T-helper 2 cell treated with Interferon-gamma antibody and Interleukin-4, amounts not matched to agents 5 μg/mL and 100 μg/mL, for 36 hours (primary cell): ENCODE data around the gene KIF1B.
"Not testable (repeated sequence)": the region's sequence is repeated elsewhere in the genome, so short reads cannot be mapped to it uniquely, and the experiment has no call there.

Experiments used
- DNase-seq: peaks from one replicate; pipeline ENCODE4 v3.0.0; 2021; ENCODE audit warnings: low spot score
- H3K27ac Mint-ChIP-seq: one replicate; pipeline ENCODE4 v1.8.0; 2021; ENCODE audit warnings: mild to moderate bottlenecking, mixed read lengths
- H3K27me3 Mint-ChIP-seq: one replicate; pipeline ENCODE4 v1.8.0; 2021; ENCODE audit warnings: low read depth, mixed read lengths
- H3K36me3 Mint-ChIP-seq: one replicate; pipeline ENCODE4 v1.8.0; 2021; ENCODE audit warnings: low read depth, mixed read lengths
- H3K4me1 Mint-ChIP-seq: one replicate; pipeline ENCODE4 v1.8.0; 2021; ENCODE audit warnings: low read depth, mixed read lengths
- H3K4me3 Mint-ChIP-seq: one replicate; pipeline ENCODE4 v1.8.0; 2022; ENCODE audit warnings: mild to moderate bottlenecking, moderate library complexity, mixed read lengths
- H3K9me3 Mint-ChIP-seq: one replicate; pipeline ENCODE4 v1.8.0; 2021; ENCODE audit warnings: mixed read lengths

KIF1B gene

DNA sequence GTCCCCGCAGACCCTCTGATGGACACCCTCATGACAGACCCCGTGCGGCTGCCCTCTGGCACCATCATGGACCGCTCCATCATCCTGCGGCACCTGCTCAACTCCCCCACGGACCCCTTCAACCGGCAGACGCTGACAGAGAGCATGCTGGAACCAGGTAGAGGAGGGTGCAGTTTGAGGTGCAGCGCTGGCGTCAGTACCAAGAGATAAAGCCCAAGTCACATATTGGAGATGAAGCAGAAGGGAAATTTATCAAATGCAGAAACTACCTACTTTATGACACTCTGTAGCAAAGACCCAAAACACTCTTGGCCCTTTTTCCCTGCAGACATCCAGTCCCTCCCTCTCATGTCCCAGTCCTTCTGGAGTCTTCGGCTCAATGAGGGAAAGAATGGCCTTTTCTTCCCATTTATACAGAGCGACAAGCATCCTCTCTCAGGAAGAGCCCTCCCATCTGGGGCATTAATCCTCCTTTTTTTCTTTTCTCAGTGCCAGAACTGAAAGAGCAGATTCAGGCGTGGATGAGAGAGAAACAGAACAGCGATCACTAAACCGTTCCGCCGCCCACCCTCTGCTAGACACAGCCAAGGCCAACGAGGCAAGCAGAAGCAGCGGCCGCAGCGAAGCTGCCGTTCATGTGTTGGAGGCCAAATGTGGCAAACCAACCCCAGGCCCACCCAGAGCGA lies 30.8 kb upstream of the KIF1B start:
- H3K4me1 Mint-ChIP-seq = peaks cover 10% of the 10 kb centered on the region
- no peak overlapping the region for H3K27ac Mint-ChIP-seq
- H3K4me3 Mint-ChIP-seq = no peak overlapping the region
- peaks cover 6% of the 10 kb centered on the region for H3K9me3 Mint-ChIP-seq
- DNase-seq = no peak
- H3K36me3 Mint-ChIP-seq = peaks cover 42% of the 10 kb centered on the region
- no peaks in the 10 kb centered on the region for H3K27me3 Mint-ChIP-seq

DNA sequence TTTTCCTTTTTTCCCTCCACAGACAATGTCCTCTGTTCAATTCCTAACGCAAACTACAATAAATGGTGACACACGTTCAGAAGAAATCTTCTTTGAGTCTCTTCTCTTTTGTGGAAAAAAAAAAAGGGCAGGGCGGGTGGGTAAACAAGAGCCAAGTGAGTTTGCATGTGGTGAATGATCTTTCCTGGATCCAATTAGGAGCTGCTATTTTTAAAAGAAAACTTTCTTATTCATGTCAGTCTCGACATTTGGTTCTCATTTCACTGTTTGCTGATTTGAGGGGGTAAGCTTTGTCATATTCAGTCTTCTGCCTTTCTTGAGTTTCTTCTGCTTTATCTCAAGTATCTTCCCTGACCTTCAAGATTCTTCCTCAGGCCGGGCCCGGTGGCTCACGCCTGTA lies 29.2 kb upstream of the KIF1B start:
- no peak overlapping the region for H3K27ac Mint-ChIP-seq
- H3K36me3 Mint-ChIP-seq = peaks cover 30% of the 10 kb centered on the region
- no peak for DNase-seq
- H3K4me1 Mint-ChIP-seq = peaks cover 9% of the 10 kb centered on the region
- no peaks in the 10 kb centered on the region for H3K9me3 Mint-ChIP-seq
- no peak overlapping the region for H3K4me3 Mint-ChIP-seq
- no peaks in the 10 kb centered on the region for H3K27me3 Mint-ChIP-seq

DNA sequence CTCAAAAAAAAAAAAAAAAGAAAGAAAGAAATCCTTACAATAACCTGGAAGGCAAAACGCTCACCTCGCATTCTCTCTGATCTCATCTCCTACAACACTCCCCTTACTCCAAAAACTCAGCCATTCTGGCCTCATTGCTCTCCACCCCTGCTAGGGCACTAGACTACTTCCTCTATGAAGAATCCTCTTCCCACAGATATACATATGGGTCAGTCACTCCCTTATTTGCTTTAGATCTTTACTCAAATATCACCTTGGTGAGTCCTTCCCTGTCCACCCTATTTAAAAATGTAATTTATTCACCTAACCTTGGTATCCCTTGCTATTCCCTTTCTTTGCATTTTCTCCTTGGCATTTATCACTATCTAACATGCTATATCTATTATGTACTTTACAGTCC lies 24.6 kb upstream of the KIF1B start:
- Mint-ChIP-seq H3K27ac (no peak overlapping the region), H3K36me3 (peaks cover 10% of the 10 kb centered on the region), H3K9me3 (peaks cover 3% of the 10 kb centered on the region), H3K4me3 (no peak overlapping the region), H3K27me3 (no peaks in the 10 kb centered on the region), H3K4me1 (peaks cover 14% of the 10 kb centered on the region)
- no peak for DNase-seq

DNA sequence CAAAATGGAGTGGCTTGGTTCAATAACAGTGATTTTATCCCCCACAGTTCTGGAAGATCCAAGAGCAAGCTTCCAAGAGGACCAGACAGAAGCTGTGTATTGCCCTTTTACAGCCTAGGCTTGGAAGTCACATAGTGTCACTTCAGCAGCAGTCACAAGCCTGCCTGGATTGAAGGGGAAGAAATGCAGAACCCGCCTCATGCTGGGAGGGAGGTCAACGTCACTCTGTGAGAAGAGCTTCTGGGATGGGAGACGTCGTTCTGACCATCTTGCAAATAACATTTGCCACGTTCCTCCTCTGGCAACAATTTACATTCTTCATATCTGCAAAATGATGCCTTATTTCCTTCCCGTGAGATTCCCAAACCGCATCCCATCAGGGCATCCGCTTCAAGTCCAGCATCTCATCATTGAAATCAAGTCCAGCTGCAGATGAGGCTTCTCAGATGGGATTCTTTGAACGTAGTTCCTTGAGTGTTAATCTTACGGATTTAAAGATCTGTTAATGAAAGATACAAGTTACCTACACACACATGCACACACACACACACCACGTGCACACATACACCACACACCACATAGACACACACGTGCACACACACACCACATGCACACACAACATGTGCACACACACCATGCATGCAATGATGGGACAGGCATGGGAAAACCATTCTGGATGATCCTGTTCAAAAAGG lies 23.9 kb upstream of the KIF1B start:
- peaks cover 3% of the 10 kb centered on the region for H3K9me3 Mint-ChIP-seq
- no peaks in the 10 kb centered on the region for H3K27me3 Mint-ChIP-seq
- no peak for DNase-seq
- H3K4me1 Mint-ChIP-seq = peaks cover 14% of the 10 kb centered on the region
- H3K27ac Mint-ChIP-seq = no peak overlapping the region
- H3K4me3 Mint-ChIP-seq = no peak overlapping the region
- H3K36me3 Mint-ChIP-seq = peaks cover 5% of the 10 kb centered on the region

DNA sequence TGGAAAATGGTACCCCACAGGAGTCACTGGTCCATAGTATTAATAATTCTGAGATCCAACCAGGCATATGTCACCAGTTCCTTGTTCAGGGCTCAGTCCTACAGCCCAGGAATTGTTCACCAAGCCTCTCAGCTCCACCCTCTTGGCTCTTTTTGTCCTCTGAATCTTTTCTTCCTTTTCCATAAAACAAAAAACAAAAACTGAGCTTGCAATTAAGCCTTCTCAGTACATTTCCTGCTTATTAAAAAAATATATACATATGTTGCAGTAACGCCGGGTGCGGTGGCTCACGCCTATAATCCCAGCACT lies 23.4 kb upstream of the KIF1B start:
- peaks cover 14% of the 10 kb centered on the region for H3K4me1 Mint-ChIP-seq

DNA sequence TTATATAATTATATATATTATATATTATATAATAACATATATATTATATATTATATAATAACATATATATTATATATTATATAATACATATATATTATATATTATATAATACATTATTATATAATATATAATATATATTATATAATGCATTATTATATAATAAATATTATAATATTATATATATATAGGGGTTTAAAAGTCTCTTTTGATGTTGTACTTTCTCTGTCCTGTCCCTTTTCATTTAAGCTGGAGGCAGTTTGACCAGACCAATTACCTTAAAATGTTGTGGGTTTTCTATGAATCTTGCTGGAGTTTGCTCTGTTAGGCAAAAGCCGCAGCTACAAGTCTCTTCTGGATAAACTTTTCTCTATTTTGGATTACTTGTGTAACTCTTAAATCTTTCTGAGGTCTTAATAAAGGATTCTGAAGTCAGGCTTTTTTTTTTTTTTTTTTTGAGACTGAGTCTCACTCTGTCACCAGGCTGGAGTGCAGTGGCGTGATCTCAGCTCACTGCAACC lies 22.2 kb upstream of the KIF1B start:
- Mint-ChIP-seq H3K36me3 (peaks cover 2% of the 10 kb centered on the region), H3K27ac (no peak overlapping the region), H3K27me3 (peaks cover under 1% of the 10 kb centered on the region), H3K4me1 (peaks cover 8% of the 10 kb centered on the region), H3K9me3 (peaks cover 3% of the 10 kb centered on the region), H3K4me3 (no peak overlapping the region)
- DNase-seq = no peak

More for the DNA sequence above, 23.4 kb upstream of the KIF1B start:
- H3K27me3 Mint-ChIP-seq = no peaks in the 10 kb centered on the region
- H3K36me3 Mint-ChIP-seq = peaks cover 5% of the 10 kb centered on the region
- DNase-seq = no peak
- peaks cover 3% of the 10 kb centered on the region for H3K9me3 Mint-ChIP-seq
- H3K27ac Mint-ChIP-seq = peak overlapping the region; percentile 8
- H3K4me3 Mint-ChIP-seq = no peak overlapping the region

DNA sequence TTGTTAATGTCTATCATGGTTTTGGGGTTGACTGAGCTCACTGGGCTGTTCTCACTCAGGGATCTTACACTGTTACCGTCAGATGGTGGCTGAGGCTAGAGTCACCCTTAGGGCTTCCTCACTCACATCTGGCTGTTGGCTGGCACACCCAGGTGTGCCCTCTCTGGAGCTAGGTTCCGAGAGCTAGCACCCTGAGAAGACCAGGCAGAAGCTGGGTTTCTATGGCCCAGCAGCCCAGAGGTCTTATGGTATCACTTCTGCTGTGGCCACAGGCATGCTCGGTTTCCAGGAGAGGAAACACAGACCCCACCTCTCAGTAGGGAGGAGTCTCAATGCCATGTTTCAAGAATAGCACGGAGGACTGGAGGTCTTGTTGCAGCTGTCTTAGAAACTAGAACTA lies 20.7 kb upstream of the KIF1B start:
- no peaks in the 10 kb centered on the region for H3K36me3 Mint-ChIP-seq
- H3K4me3 Mint-ChIP-seq = no peak overlapping the region
- H3K27ac Mint-ChIP-seq = no peak overlapping the region
- no peak for DNase-seq
- peaks cover 3% of the 10 kb centered on the region for H3K9me3 Mint-ChIP-seq
- H3K4me1 Mint-ChIP-seq = peaks cover 12% of the 10 kb centered on the region
- peaks cover 5% of the 10 kb centered on the region for H3K27me3 Mint-ChIP-seq

DNA sequence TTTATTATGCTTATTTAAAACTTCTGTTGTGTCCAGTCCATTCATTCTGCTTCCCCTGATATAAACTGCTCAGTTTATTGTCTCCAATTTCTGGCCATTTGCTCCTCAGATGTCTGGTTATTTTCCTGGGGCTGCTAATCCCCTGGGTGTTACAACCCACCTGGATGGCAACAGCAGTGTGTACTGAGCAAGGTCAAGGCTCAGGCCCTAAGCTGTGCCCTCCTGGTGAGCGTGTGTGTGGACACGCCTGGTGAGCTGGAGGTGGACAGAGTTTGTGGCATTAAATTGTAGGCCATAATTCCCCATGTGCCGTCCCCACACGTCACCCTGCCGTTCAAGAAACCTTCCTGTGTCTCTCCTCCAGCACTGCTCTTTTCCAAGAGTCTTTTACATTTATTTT lies 18.1 kb upstream of the KIF1B start:
- Mint-ChIP-seq H3K9me3 (peaks cover 3% of the 10 kb centered on the region), H3K4me3 (no peak overlapping the region), H3K27ac (no peak overlapping the region), H3K27me3 (peaks cover 5% of the 10 kb centered on the region), H3K36me3 (no peaks in the 10 kb centered on the region), H3K4me1 (peaks cover 8% of the 10 kb centered on the region)
- no peak for DNase-seq

DNA sequence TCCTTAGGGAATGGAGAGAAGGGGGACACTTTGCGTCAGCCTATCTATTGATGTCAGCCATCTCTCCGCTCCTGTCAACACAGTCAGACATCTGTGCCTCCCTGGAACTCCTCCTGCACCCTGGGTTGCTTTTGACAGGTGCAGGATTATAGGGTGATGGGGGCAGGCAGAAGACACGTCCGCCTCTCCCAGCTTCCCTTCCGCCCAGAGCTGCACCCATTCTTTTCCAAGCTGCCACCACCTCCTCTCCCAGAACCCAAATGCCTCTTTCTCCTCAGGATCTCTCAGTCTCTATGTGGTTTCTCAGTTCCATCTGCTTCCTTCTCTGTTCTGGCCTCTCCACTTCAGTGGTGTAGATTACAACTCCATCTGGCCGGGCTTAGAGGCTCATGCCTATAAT lies 17.1 kb upstream of the KIF1B start:
- no peaks in the 10 kb centered on the region for H3K36me3 Mint-ChIP-seq
- DNase-seq = no peak
- H3K27ac Mint-ChIP-seq = no peak overlapping the region
- H3K27me3 Mint-ChIP-seq = peaks cover 5% of the 10 kb centered on the region
- H3K4me3 Mint-ChIP-seq = no peak overlapping the region
- peaks cover 8% of the 10 kb centered on the region for H3K4me1 Mint-ChIP-seq
- peaks cover 1% of the 10 kb centered on the region for H3K9me3 Mint-ChIP-seq

DNA sequence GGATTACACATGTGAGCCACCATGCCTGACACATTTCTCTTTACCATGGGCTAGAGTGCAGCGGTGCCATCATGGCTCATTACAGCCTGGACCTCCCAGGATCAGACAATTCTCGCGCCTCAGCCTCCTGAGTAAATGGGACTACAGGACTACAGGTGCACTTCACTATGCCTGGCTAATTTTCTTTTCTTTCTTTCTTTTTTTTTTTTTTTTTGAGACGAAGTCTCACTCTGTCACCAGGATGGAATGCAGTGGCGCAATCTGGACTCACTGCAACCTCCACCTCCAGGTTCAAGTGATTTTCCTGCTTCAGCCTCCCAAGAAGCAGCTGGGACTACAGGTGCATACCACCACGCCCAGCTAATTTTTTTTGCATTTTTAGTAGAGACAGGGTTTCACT lies 14.8 kb upstream of the KIF1B start:
- peaks cover 4% of the 10 kb centered on the region for H3K4me1 Mint-ChIP-seq
- H3K27ac Mint-ChIP-seq = no peak overlapping the region
- peaks cover 5% of the 10 kb centered on the region for H3K27me3 Mint-ChIP-seq
- H3K9me3 Mint-ChIP-seq = no peaks in the 10 kb centered on the region
- H3K4me3 Mint-ChIP-seq = no peak overlapping the region
- no peaks in the 10 kb centered on the region for H3K36me3 Mint-ChIP-seq
- DNase-seq = no peak

DNA sequence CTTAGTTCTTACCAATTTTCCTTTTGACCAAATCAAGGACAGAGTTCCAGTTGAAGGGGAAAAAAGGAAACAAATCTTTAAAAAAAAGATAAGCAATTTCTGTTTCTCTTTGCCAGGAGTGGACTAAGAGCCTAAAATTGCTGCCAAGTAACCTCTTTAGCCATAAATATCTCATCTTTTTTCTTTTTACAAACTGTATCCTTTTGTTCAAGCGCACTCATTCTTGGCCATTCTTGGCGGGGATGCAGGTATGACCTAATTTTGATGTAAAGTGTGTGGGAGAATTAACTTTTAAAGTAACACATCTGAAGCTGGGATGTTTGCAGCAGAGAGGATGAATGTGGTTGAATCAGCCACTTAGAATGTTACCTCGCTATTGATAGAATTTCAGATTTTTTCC lies 13.4 kb upstream of the KIF1B start:
- Mint-ChIP-seq H3K4me1 (peaks cover 4% of the 10 kb centered on the region), H3K9me3 (no peaks in the 10 kb centered on the region), H3K4me3 (no peak overlapping the region), H3K27me3 (peaks cover 6% of the 10 kb centered on the region), H3K27ac (no peak overlapping the region), H3K36me3 (no peaks in the 10 kb centered on the region)
- no peak for DNase-seq

DNA sequence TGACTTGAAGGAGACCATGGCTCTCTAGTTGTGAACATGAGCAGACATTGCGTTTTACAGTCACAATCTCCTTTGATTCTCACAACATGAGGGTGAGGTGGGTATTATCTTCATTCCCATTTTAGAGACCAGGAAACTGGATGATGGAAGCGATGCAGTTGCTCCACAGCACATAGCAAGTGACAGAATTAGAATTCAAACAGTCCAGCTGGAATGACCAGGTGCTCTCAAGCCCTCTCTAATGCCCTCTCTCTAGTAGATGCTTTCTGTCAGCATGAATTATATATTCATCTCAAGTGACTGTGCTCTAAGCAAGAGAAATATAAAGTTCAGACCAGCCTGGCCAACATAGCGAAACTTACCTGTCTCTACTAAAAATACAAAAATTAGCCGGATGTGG lies 9.8 kb upstream of the KIF1B start:
- no peak overlapping the region for H3K4me3 Mint-ChIP-seq
- H3K36me3 Mint-ChIP-seq = no peaks in the 10 kb centered on the region
- no peaks in the 10 kb centered on the region for H3K4me1 Mint-ChIP-seq
- no peak for DNase-seq
- H3K9me3 Mint-ChIP-seq = no peaks in the 10 kb centered on the region
- H3K27me3 Mint-ChIP-seq = peaks cover 2% of the 10 kb centered on the region
- no peak overlapping the region for H3K27ac Mint-ChIP-seq

DNA sequence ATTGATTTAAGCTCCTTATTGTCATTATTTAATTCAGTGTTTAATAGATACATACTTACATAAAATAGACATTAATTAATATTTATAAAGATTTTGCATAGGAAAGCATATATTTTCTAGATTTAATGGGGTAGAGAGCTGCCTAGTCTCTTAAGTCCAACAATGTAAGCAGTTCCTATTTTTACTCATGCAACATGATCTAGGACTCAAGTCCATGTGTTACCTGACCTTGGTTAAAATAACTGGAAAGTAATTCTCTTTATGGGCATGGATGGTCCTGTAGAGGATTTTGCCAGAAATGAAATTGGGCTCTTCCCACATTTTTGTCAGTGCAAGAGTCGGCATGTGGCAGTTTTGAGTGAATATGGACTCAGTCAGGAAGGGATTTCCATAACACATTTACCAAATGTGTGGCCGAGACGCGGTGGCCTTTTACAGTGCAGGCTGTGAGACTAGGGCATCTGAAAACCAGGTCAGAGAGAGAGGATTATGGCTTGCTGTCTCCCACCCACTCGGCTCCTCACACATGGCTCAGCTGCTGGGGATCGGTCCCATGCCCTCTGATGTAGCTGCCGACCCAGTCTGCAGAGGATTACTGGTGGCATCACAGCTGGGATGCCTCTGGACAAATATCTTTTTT lies 6.2 kb upstream of the KIF1B start:
- Mint-ChIP-seq H3K9me3 (no peaks in the 10 kb centered on the region), H3K27ac (no peak overlapping the region), H3K4me3 (no peak overlapping the region), H3K27me3 (peaks cover 2% of the 10 kb centered on the region), H3K4me1 (no peaks in the 10 kb centered on the region), H3K36me3 (no peaks in the 10 kb centered on the region)
- DNase-seq = no peak

DNA sequence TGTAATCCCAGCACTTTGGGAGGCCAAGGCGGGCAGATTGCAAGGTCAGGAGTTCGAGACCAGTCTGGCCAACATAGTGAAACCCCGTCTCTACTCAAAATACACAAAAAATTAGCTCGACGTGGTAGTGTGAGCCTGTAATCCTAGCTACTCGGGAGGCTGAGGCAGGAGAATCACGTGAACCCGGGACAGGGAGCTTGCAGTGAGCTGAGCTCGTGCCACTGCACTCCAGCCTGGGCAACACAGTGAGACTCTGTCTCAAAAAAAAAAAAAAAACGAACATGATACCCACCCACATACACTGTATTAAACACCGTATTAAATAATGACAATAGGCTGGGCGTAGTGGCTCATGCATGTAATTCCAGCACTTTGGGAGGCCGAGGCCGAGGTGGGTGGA lies 5.2 kb upstream of the KIF1B start:
- not testable (repeated sequence) for H3K9me3 Mint-ChIP-seq, H3K27ac Mint-ChIP-seq, H3K4me1 Mint-ChIP-seq, H3K4me3 Mint-ChIP-seq, H3K27me3 Mint-ChIP-seq, H3K36me3 Mint-ChIP-seq, DNase-seq
